Esophagus muscularis mucosa (tissue), 4 donors: ENCODE data around the gene LIPA. TPM values are rescaled to one million over a fixed set of nuclear protein-coding genes. Genes with fewer than 3 reads are reported as not detected.

ENCODE experiments used
- DNase-seq: peaks from one replicate; pipeline ENCODE4 v3.0.0-alpha.2; 2017; ENCODE audit errors: extremely low spot score
- H3K27ac ChIP-seq, 4 donors: fragments of 200-600 bp; sonication (generic); replicated peaks in 1 of 4; 1 replicate in 3 of 4; 2 replicates in 1 of 4; pipeline ENCODE4 v1.5.1; 2016 to 2019; ENCODE audit warnings: mild to moderate bottlenecking in 1 of 4
- H3K27me3 ChIP-seq, 4 donors: fragments of 200-600 bp; sonication (generic); one replicate each; pipeline versions ENCODE4 v1.5.1 to v1.6.0; 2016 to 2019
- H3K36me3 ChIP-seq, 4 donors: fragments of 200-600 bp; sonication (generic); one replicate each; pipeline ENCODE4 v1.5.1; 2016 to 2019
- H3K4me1 ChIP-seq, 4 donors: fragments of 200-600 bp; sonication (generic); one replicate each; pipeline ENCODE4 v1.5.1; 2016 to 2019
- H3K4me3 ChIP-seq, 4 donors: fragments of 200-600 bp; sonication (generic); 1 replicate in 2 of 4; 2 replicates in 2 of 4; pipeline ENCODE4 v1.5.1; 2016 to 2019; ENCODE audit warnings: mild to moderate bottlenecking in 4 of 4, moderate library complexity in 1 of 4
- H3K9me3 ChIP-seq, 4 donors: fragments of 200-600 bp; sonication (generic); 1 replicate in 3 of 4; 2 replicates in 1 of 4; pipeline ENCODE4 v1.5.1; 2016 to 2019
- CTCF ChIP-seq, 3 experiments: fragments of 200-600 bp in 2 of 3; fragments of 450-650 bp in 1 of 3; sonication (generic) in 2 of 3; IDR thresholded peaks; one replicate each; pipeline ENCODE4 v1.5.1; 2017 to 2019; ENCODE audit warnings: antibody characterized with exemption in 3 of 3, mild to moderate bottlenecking in 2 of 3, moderate library complexity in 1 of 3
- EP300 ChIP-seq: sonication (generic); formaldehyde crosslinking; IDR thresholded peaks from one replicate; pipeline ENCODE4 v1.6.1; 2017; ENCODE audit warnings: antibody characterized with exemption
- POLR2A ChIP-seq: fragments of 450-650 bp; IDR thresholded peaks from one replicate; pipeline ENCODE4 v1.6.1; 2017; ENCODE audit warnings: antibody characterized with exemption, moderate library complexity, mild to moderate bottlenecking, low read depth
- POLR2AphosphoS5 ChIP-seq, 2 donors: sonication (generic); formaldehyde crosslinking; IDR thresholded peaks; one replicate each; pipeline ENCODE4 v1.6.1; 2017; ENCODE audit warnings: antibody characterized with exemption in 2 of 2
- WGBS: methylation state at CpG from one replicate; pipeline ENCODE4 v1.1.5; 2018; 5-methylcytosine and 5-hydroxymethylcytosine counted together
- intact Hi-C: fragments of 100-400 bp; cut with DNase I; formaldehyde crosslinking; loops from one replicate; pipeline ENCODE4 v1.15.1; 2023
- total RNA-seq, 4 donors: library from RNA; depleted of rRNA; stranded (reverse); fragments of >200 nt; gene quantifications; one replicate each; pipeline versions ENCODE4 v1.1.0 to v1.2.1, GENCODE V29; 2016

Gene LIPA
- total RNA-seq, 4 donors from 2014 or later, result 18.3 to 28.3 (median 24.0) TPM

- WGBS, result 17% methylated on average over 1 of the region's 1 CpG
- Histone ChIP-seq H3K36me3 (no peaks in the 10 kb centered on the region), H3K27ac (peak overlapping the region in 1 of 4 donors; percentile 34), H3K27me3 (no peaks in the 10 kb centered on the region), H3K4me1 (peaks cover 6 to 25% (median 13%) of the 10 kb centered on the region in 4 donors), H3K4me3 (no peak overlapping the region), H3K9me3 (no peaks in the 10 kb centered on the region)
- intact Hi-C loops, result no loop called here
- DNase-seq, result no peak
- no peak for TF ChIP-seq CTCF (IDR thresholded peaks at IDR 0.05)
- TF ChIP-seq POLR2A, result no peak
- no peak for TF ChIP-seq POLR2AphosphoS5 (IDR thresholded peaks at IDR 0.05)
- TF ChIP-seq EP300, result no peak
Observed at GRCh38 chr10:89266721-89267453, 15.3 kb upstream of the LIPA start.

- Histone ChIP-seq H3K27ac (no peak overlapping the region), H3K4me3 (no peak overlapping the region), H3K36me3 (no peaks in the 10 kb centered on the region), H3K9me3 (no peaks in the 10 kb centered on the region), H3K4me1 (peaks cover 3 to 30% (median 18%) of the 10 kb centered on the region in 4 donors), H3K27me3 (no peaks in the 10 kb centered on the region)
- TF ChIP-seq POLR2AphosphoS5 (IDR thresholded peaks at IDR 0.05) (no peak), CTCF (IDR thresholded peaks at IDR 0.05) (no peak), POLR2A (no peak), EP300 (no peak)
- DNase-seq, result no peak
- WGBS, result 100% methylated on average over 1 of the region's 1 CpG
- intact Hi-C loops, result no loop called here
Observed at GRCh38 chr10:89263531-89263930, 12.0 kb upstream of the LIPA start.

- Histone ChIP-seq H3K36me3 (no peaks in the 10 kb centered on the region), H3K27me3 (no peaks in the 10 kb centered on the region), H3K9me3 (no peaks in the 10 kb centered on the region), H3K27ac (no peak overlapping the region), H3K4me3 (no peak overlapping the region), H3K4me1 (peaks cover 3 to 30% (median 18%) of the 10 kb centered on the region in 4 donors)
- no peak for DNase-seq
- no peak for TF ChIP-seq EP300
- WGBS, result 86% methylated on average over 1 of the region's 1 CpG
- intact Hi-C loops, result no loop called here
Observed at GRCh38 chr10:89263091-89263490, 11.5 kb upstream of the LIPA start.

GRCh38 chr10:89262086-89263051 is 10.8 kb upstream of the LIPA start:
- H3K9me3 ChIP-seq, result no peaks in the 10 kb centered on the region
- no peak overlapping the region for H3K4me3 ChIP-seq
- TF ChIP-seq POLR2A (no peak), EP300 (no peak), POLR2AphosphoS5 (IDR thresholded peaks at IDR 0.05) (no peak)
- intact Hi-C loops, result no loop called here
- H3K27me3 ChIP-seq, result no peaks in the 10 kb centered on the region
- peaks cover 3 to 37% (median 25%) of the 10 kb centered on the region in 4 donors for H3K4me1 ChIP-seq
- H3K27ac ChIP-seq, result no peak overlapping the region
- DNase-seq, result no peak
- H3K36me3 ChIP-seq, result no peaks in the 10 kb centered on the region
- 76% methylated on average over 5 of the region's 5 CpGs for WGBS

GRCh38 chr10:89258881-89259280 is 7.3 kb upstream of the LIPA start:
- no peak for DNase-seq
- H3K27me3 ChIP-seq, result no peaks in the 10 kb centered on the region
- H3K36me3 ChIP-seq, result no peaks in the 10 kb centered on the region
- H3K4me1 ChIP-seq, result peaks cover 3 to 37% (median 28%) of the 10 kb centered on the region in 4 donors
- 61% methylated on average over 1 of the region's 1 CpG for WGBS
- TF ChIP-seq POLR2AphosphoS5 (IDR thresholded peaks at IDR 0.05), result no peak
- no peak for TF ChIP-seq POLR2A
- no peak for TF ChIP-seq CTCF (IDR thresholded peaks at IDR 0.05)
- no peak for TF ChIP-seq EP300
- H3K4me3 ChIP-seq, result no peak overlapping the region
- no peaks in the 10 kb centered on the region for H3K9me3 ChIP-seq
- no peak overlapping the region for H3K27ac ChIP-seq
- intact Hi-C loops, result loop anchor here (5.0 kb wide), 1 partner anchor 303 kb away; no protein-coding TSS in a partner anchor
